HG02798 (cell line): ENCODE results near the gene DDX11.
"Not testable (repeated sequence)": the region's sequence is repeated elsewhere in the genome, so short reads cannot be mapped to it uniquely, and the experiment has no call there.

Experiments
- ATAC-seq: cut with Tn5 transposase; IDR thresholded peaks from one replicate; pipeline ENCODE4 v1.9.1; 2021; ENCODE audit warnings: mild to moderate bottlenecking; ENCODE audit not compliant: unreplicated experiment, poor library complexity

The DDX11 gene

GRCh38 chr12:31096251-31097065 lies 22.8 kb downstream of the DDX11 start:
- ATAC-seq: not testable (repeated sequence)

GRCh38 chr12:31097819-31098218 lies 24.2 kb downstream of the DDX11 start:
- ATAC-seq: not testable (repeated sequence)

- ATAC-seq: not testable (repeated sequence)
These were observed 24.7 kb downstream of the DDX11 start for GRCh38 chr12:31098363-31098762.

- ATAC-seq: not testable (repeated sequence)
These were observed 25.1 kb downstream of the DDX11 start for GRCh38 chr12:31098771-31099170.

- peak; percentile 58 for ATAC-seq
These were observed 25.8 kb downstream of the DDX11 start for GRCh38 chr12:31099434-31099833.

GRCh38 chr12:31100503-31101208 lies 27.0 kb downstream of the DDX11 start:
- ATAC-seq: not testable (repeated sequence)

GRCh38 chr12:31102125-31102524 lies 28.5 kb downstream of the DDX11 start:
- not testable (repeated sequence) for ATAC-seq

GRCh38 chr12:31102596-31102995 lies 28.9 kb downstream of the DDX11 start:
- ATAC-seq: not testable (repeated sequence)

- ATAC-seq: not testable (repeated sequence)
These were observed 29.9 kb downstream of the DDX11 start for GRCh38 chr12:31103561-31103975.

GRCh38 chr12:31104220-31104619 lies 30.6 kb downstream of the DDX11 start:
- not testable (repeated sequence) for ATAC-seq

- not testable (repeated sequence) for ATAC-seq
These were observed 31.1 kb downstream of the DDX11 start for GRCh38 chr12:31104773-31105172.

- ATAC-seq: no peak
These were observed 32.0 kb downstream of the DDX11 start for GRCh38 chr12:31105668-31106067.

- ATAC-seq: no peak
These were observed 32.6 kb downstream of the DDX11 start for GRCh38 chr12:31106101-31106803.

- ATAC-seq: not testable (repeated sequence)
These were observed 36.1 kb downstream of the DDX11 start for GRCh38 chr12:31109773-31110172.

GRCh38 chr12:31110263-31110662 lies 36.6 kb downstream of the DDX11 start:
- not testable (repeated sequence) for ATAC-seq

GRCh38 chr12:31115092-31115601 lies 41.5 kb downstream of the DDX11 start:
- ATAC-seq: not testable (repeated sequence)

- peak; percentile 14 for ATAC-seq
These were observed 43.2 kb downstream of the DDX11 start for GRCh38 chr12:31116846-31117202.

- peak; percentile 78 for ATAC-seq
These were observed 43.7 kb downstream of the DDX11 start for GRCh38 chr12:31117203-31118011.

GRCh38 chr12:31118347-31119191 lies 44.9 kb downstream of the DDX11 start:
- no peak for ATAC-seq
